GM23338 (cell line): Measurements from ENCODE around the gene ANKRD37. TPM values are rescaled to one million over a fixed set of nuclear protein-coding genes. Genes with fewer than 3 reads are reported as not detected.

ENCODE experiments used
- ATAC-seq: fragments of 200-7000 bp; cut with Tn5 transposase; 3 replicates; pipeline ENCODE4 v1.9.1; 2020
- DNase-seq: peaks from one replicate; pipeline ENCODE4 v3.0.0-alpha.2; 2015; ENCODE audit warnings: low spot score
- H2AFZ ChIP-seq: fragments of 200-600 bp; sonication (generic); 2 replicates; pipeline ENCODE4 v1.8.0; 2016; ENCODE audit warnings: antibody characterized with exemption, mild to moderate bottlenecking, moderate library complexity
- H3F3A ChIP-seq: fragments of 200-600 bp; sonication (generic); replicated peaks from 2 replicates; pipeline ENCODE4 v1.8.0; 2017; ENCODE audit warnings: antibody characterized with exemption, mixed run types, low read depth
- H3K27ac ChIP-seq: fragments of 200-600 bp; sonication (generic); 2 replicates; pipeline ENCODE4 v1.6.1; 2016; ENCODE audit warnings: low read depth
- H3K27me3 ChIP-seq: fragments of 200-600 bp; sonication (generic); 2 replicates; pipeline ENCODE4 v1.8.0; 2016; ENCODE audit warnings: mild to moderate bottlenecking, mixed run types, moderate library complexity; ENCODE audit not compliant: insufficient read depth
- H3K36me3 ChIP-seq: fragments of 200-600 bp; sonication (generic); 2 replicates; pipeline ENCODE4 v1.8.0; 2016; ENCODE audit warnings: mild to moderate bottlenecking; ENCODE audit not compliant: insufficient read depth
- H3K4me1 ChIP-seq: fragments of 200-600 bp; sonication (generic); 2 replicates; pipeline ENCODE4 v1.8.0; 2016; ENCODE audit warnings: mild to moderate bottlenecking, moderate library complexity; ENCODE audit not compliant: insufficient read depth
- H3K4me2 ChIP-seq: fragments of 200-600 bp; sonication (generic); 2 replicates; pipeline ENCODE4 v1.7.1; 2017; ENCODE audit warnings: mixed run types
- H3K4me3 ChIP-seq: fragments of 200-600 bp; sonication (generic); 2 replicates; pipeline ENCODE4 v1.6.1; 2016; ENCODE audit warnings: mixed run types
- H3K79me2 ChIP-seq: fragments of 200-600 bp; sonication (generic); replicated peaks from 2 replicates; pipeline ENCODE4 v1.8.0; 2017; ENCODE audit warnings: mild to moderate bottlenecking; ENCODE audit not compliant: insufficient read depth
- H3K9me2 ChIP-seq: fragments of 200-600 bp; sonication (generic); 2 replicates; pipeline ENCODE4 v1.8.0; 2017; ENCODE audit not compliant: insufficient read depth
- H4K20me1 ChIP-seq: fragments of 200-600 bp; sonication (generic); replicated peaks from 2 replicates; pipeline ENCODE4 v1.8.0; 2017; ENCODE audit warnings: mild to moderate bottlenecking; ENCODE audit not compliant: insufficient read depth
- H3K27ac Mint-ChIP-seq: 2 replicates; pipeline ENCODE4 v1.8.0; 2020; ENCODE audit warnings: inconsistent platforms, mild to moderate bottlenecking, moderate library complexity, mixed read lengths
- H3K27me3 Mint-ChIP-seq: 3 replicates; pipeline ENCODE4 v1.8.0; 2022; ENCODE audit warnings: low read depth, mild to moderate bottlenecking, moderate library complexity, mixed read lengths, inconsistent platforms; ENCODE audit not compliant: insufficient read depth, poor library complexity
- H3K36me3 Mint-ChIP-seq: 3 replicates; pipeline ENCODE4 v1.8.0; 2021; ENCODE audit warnings: low read depth, mild to moderate bottlenecking, inconsistent platforms, moderate library complexity, mixed read lengths
- H3K4me1 Mint-ChIP-seq: 3 replicates; pipeline ENCODE4 v1.8.0; 2020; ENCODE audit warnings: mild to moderate bottlenecking, inconsistent platforms, mixed read lengths
- H3K4me3 Mint-ChIP-seq: 3 replicates; pipeline ENCODE4 v1.8.0; 2021; ENCODE audit warnings: moderate library complexity, mild to moderate bottlenecking, inconsistent platforms, mixed read lengths
- H3K9me3 Mint-ChIP-seq: 3 replicates; pipeline ENCODE4 v1.8.0; 2020; ENCODE audit warnings: moderate library complexity, mild to moderate bottlenecking, inconsistent platforms, mixed read lengths
- CREB1 ChIP-seq: fragments of 250-450 bp; sonication (Bioruptor Pico); IDR thresholded peaks from 2 replicates; pipeline ENCODE4 v1.5.0; 2020; ENCODE audit warnings: low read depth, mild to moderate bottlenecking, moderate library complexity
- CTCF ChIP-seq, 2 experiments: fragments of 200-600 bp in 1 of 2; sonication (generic) in 1 of 2; conservative IDR thresholded peaks; 2 replicates each; pipeline versions ENCODE4 v1.5.1 to v1.6.1; 2016 to 2017; ENCODE audit warnings: antibody characterized with exemption in 2 of 2, low read depth in 2 of 2, mild to moderate bottlenecking in 2 of 2, moderate library complexity in 1 of 2
- ETS1 ChIP-seq: IDR thresholded peaks from 2 replicates; pipeline ENCODE4 v1.6.1; 2016; ENCODE audit warnings: antibody characterized with exemption
- EZH2 ChIP-seq: fragments of 200-600 bp; sonication (generic); IDR thresholded peaks from one replicate; pipeline ENCODE4 v1.8.0; 2017; ENCODE audit warnings: antibody characterized with exemption, mild to moderate bottlenecking, low read depth; ENCODE audit not compliant: unreplicated experiment
- EZH2phosphoT487 ChIP-seq: fragments of 200-600 bp; sonication (generic); IDR thresholded peaks from one replicate; pipeline ENCODE4 v1.8.1; 2018; ENCODE audit warnings: antibody characterized with exemption; ENCODE audit not compliant: unreplicated experiment
- JUNB ChIP-seq: IDR thresholded peaks from one replicate; pipeline ENCODE4 v1.6.1; 2016; ENCODE audit warnings: antibody characterized with exemption; ENCODE audit not compliant: unreplicated experiment
- NANOG ChIP-seq: IDR thresholded peaks from 2 replicates; pipeline ENCODE4 v1.6.1; 2016; ENCODE audit warnings: antibody characterized with exemption, borderline replicate concordance
- POLR2AphosphoS5 ChIP-seq: IDR thresholded peaks from 2 replicates; pipeline ENCODE4 v1.6.1; 2016; ENCODE audit warnings: antibody characterized with exemption, low read depth
- REST ChIP-seq: IDR thresholded peaks from one replicate; pipeline ENCODE4 v1.6.1; 2018; ENCODE audit warnings: antibody characterized with exemption; ENCODE audit not compliant: unreplicated experiment
- STAT1 ChIP-seq: IDR thresholded peaks from one replicate; pipeline ENCODE4 v1.6.1; 2016; ENCODE audit warnings: antibody characterized with exemption; ENCODE audit not compliant: unreplicated experiment
- ZNF114 ChIP-seq: fragments of 250-450 bp; sonication (Bioruptor Pico); IDR thresholded peaks from 2 replicates; pipeline ENCODE4 v1.5.0; 2020; ENCODE audit warnings: mild to moderate bottlenecking, moderate library complexity
- ZNF331 ChIP-seq: fragments of 250-450 bp; sonication (Bioruptor Pico); IDR thresholded peaks from 2 replicates; pipeline ENCODE4 v1.5.0; 2020; ENCODE audit warnings: low read depth, mild to moderate bottlenecking, moderate library complexity
- ZNF462 ChIP-seq: fragments of 250-450 bp; sonication (Bioruptor Pico); IDR thresholded peaks from 2 replicates; pipeline ENCODE4 v1.5.0; 2020; ENCODE audit warnings: mild to moderate bottlenecking, moderate library complexity
- polyA plus RNA-seq: library from polyadenylated mRNA; unstranded; fragments of >200 nt; fragmentation: Nextera tagmentation; extraction: Ambion mirVana; gene quantifications from 2 replicates; pipeline ENCODE4 v1.2.1, GENCODE V29; 2016
- total RNA-seq: library from RNA; depleted of rRNA; stranded (reverse); fragments of >200 nt; shearing (Covaris generic); gene quantifications from 2 replicates; pipeline ENCODE4 v1.2.3, GENCODE V29; 2014

The ANKRD37 gene
- total and polyA plus RNA-seq, 2 experiments from 2014 or later = 1.8 to 4.9 TPM

GRCh38 chr4:185363251-185363650, 33.4 kb upstream of the ANKRD37 start:
- Mint-ChIP-seq H3K27ac (peak overlapping the region; percentile 15; the same call in 1 of the 2 replicates), H3K36me3 (peaks cover 3% of the 10 kb centered on the region; the same call in 1 of the 3 replicates), H3K4me3 (no peak overlapping the region), H3K27me3 (no peaks in the 10 kb centered on the region), H3K4me1 (peaks cover 15% of the 10 kb centered on the region), H3K9me3 (no peaks in the 10 kb centered on the region)
- ATAC-seq = no peak
- no peaks in the 10 kb centered on the region for H3K9me2 ChIP-seq
- no peaks in the 10 kb centered on the region for H3K36me3 ChIP-seq
- no peaks in the 10 kb centered on the region for H3K27me3 ChIP-seq
- no peaks in the 10 kb centered on the region for H3K79me2 ChIP-seq
- TF ChIP-seq CTCF (conservative IDR thresholded peaks at IDR 0.05; ENCODE audit: low read depth in 2 of 2) = no peak
- TF ChIP-seq ZNF114 (CRISPR knock-in tag) = no peak
- TF ChIP-seq POLR2AphosphoS5 = no peak
- TF ChIP-seq JUNB = no peak
- TF ChIP-seq EZH2phosphoT487 = no peak
- TF ChIP-seq ZNF331 (CRISPR knock-in tag) = no peak
- no peak for TF ChIP-seq CREB1
- TF ChIP-seq ZNF462 (CRISPR knock-in tag) = no peak
- TF ChIP-seq ETS1 = no peak
- no peak for TF ChIP-seq EZH2
- no peak for TF ChIP-seq REST
- no peak for TF ChIP-seq STAT1
- no peak for TF ChIP-seq NANOG
- DNase-seq = no peak
- no peak overlapping the region for H2AFZ ChIP-seq
- H4K20me1 ChIP-seq = no peaks in the 10 kb centered on the region
- no peak overlapping the region for H3K4me3 ChIP-seq
- H3K27ac ChIP-seq = no peak overlapping the region
- H3K4me1 ChIP-seq = peaks cover 6% of the 10 kb centered on the region; the same call in 1 of the 2 replicates
- H3F3A ChIP-seq = no peaks in the 10 kb centered on the region
- H3K4me2 ChIP-seq = no peak overlapping the region
